Peyer's patch (tissue), 4 donors: ENCODE results near the gene PEX5L.

Experiments
- POLR2A ChIP-seq, 2 donors: fragments of 450-650 bp; IDR thresholded peaks; one replicate each; pipeline ENCODE4 v1.5.1; 2017; ENCODE audit warnings: antibody characterized with exemption in 2 of 2, mild to moderate bottlenecking in 2 of 2, moderate library complexity in 2 of 2
- TF ChIP-seq, protein P1 (sequence below), 6 experiments: fragments of 450-650 bp in 4 of 6; fragments of 200-600 bp in 2 of 6; sonication (generic) in 1 of 6; IDR thresholded peaks; one replicate each; pipeline ENCODE4 v1.5.1; 2017 to 2019; ENCODE audit warnings: antibody characterized with exemption in 6 of 6, mild to moderate bottlenecking in 3 of 6, moderate library complexity in 1 of 6

DNA sequence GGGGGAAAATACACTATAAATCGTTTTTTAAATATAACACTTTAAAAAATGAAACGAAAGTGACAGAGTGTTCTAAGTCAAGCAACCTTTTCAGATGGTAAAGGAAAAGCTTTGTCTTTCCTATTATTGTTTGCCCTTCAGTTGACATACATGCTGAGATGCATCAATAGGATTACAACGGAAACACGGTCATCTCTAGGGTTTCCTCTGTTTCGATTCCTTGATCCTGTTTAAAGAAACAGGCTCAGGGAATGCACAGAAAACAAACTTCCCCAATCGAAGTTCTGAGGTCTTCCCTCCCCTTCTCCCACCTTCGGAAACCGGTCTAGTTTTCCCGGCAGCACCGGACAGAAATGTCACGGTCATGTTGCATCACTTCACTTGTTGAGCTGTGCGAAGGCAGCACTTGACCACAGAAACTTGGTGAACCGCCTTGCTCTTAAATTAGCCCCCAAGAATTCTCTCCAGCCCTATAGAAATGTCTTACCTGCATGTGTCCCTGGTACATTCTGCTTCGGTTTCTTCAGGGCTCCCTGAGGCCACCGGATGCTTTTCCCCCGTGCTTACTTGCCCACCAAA is 556 bp downstream of the PEX5L start:
- no peak for TF ChIP-seq POLR2A (IDR thresholded peaks at IDR 0.05)
- TF ChIP-seq, protein P1, sequence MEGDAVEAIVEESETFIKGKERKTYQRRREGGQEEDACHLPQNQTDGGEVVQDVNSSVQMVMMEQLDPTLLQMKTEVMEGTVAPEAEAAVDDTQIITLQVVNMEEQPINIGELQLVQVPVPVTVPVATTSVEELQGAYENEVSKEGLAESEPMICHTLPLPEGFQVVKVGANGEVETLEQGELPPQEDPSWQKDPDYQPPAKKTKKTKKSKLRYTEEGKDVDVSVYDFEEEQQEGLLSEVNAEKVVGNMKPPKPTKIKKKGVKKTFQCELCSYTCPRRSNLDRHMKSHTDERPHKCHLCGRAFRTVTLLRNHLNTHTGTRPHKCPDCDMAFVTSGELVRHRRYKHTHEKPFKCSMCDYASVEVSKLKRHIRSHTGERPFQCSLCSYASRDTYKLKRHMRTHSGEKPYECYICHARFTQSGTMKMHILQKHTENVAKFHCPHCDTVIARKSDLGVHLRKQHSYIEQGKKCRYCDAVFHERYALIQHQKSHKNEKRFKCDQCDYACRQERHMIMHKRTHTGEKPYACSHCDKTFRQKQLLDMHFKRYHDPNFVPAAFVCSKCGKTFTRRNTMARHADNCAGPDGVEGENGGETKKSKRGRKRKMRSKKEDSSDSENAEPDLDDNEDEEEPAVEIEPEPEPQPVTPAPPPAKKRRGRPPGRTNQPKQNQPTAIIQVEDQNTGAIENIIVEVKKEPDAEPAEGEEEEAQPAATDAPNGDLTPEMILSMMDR (IDR thresholded peaks at IDR 0.05) = no peak
